Tibial nerve (tissue), 4 donors: ENCODE measurements around the gene DNAAF5.

Experiments
- EP300 ChIP-seq, 2 donors: sonication (generic); formaldehyde crosslinking; IDR thresholded peaks; one replicate each; pipeline ENCODE4 v1.6.1; 2017; ENCODE audit warnings: antibody characterized with exemption in 2 of 2, mild to moderate bottlenecking in 1 of 2
- POLR2A ChIP-seq, 2 donors: fragments of 450-650 bp; IDR thresholded peaks; one replicate each; pipeline ENCODE4 v1.6.1; 2017; ENCODE audit warnings: antibody characterized with exemption in 2 of 2, mild to moderate bottlenecking in 2 of 2, moderate library complexity in 2 of 2
- TF ChIP-seq, protein P1 (sequence below), 5 experiments: fragments of 200-600 bp in 3 of 5; fragments of 450-650 bp in 2 of 5; sonication (generic) in 3 of 5; IDR thresholded peaks; one replicate each; pipeline ENCODE4 v1.5.1; 2016 to 2019; ENCODE audit warnings: antibody characterized with exemption in 5 of 5, mild to moderate bottlenecking in 3 of 5, moderate library complexity in 2 of 5

DNA sequence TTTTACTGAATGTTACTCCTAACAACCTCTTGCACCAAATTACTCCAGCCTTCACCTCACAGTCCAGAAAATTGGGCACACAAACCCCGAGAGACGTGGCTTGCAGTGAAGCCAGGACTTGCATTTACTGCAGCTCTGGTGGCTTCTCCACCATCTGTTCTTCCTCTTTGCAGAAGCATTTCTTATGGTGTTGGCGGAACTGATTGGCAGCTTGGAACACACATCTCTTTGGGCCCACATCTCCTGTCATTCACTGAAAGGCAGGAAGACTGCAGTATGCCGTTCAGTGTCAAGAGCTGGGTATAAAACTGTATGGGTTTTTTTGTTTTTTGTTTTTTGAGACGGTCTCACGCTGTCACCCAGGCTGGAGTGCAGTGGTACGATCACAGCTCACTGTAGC, 38.9 kb downstream of the DNAAF5 start:
- TF ChIP-seq, protein P1, sequence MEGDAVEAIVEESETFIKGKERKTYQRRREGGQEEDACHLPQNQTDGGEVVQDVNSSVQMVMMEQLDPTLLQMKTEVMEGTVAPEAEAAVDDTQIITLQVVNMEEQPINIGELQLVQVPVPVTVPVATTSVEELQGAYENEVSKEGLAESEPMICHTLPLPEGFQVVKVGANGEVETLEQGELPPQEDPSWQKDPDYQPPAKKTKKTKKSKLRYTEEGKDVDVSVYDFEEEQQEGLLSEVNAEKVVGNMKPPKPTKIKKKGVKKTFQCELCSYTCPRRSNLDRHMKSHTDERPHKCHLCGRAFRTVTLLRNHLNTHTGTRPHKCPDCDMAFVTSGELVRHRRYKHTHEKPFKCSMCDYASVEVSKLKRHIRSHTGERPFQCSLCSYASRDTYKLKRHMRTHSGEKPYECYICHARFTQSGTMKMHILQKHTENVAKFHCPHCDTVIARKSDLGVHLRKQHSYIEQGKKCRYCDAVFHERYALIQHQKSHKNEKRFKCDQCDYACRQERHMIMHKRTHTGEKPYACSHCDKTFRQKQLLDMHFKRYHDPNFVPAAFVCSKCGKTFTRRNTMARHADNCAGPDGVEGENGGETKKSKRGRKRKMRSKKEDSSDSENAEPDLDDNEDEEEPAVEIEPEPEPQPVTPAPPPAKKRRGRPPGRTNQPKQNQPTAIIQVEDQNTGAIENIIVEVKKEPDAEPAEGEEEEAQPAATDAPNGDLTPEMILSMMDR (IDR thresholded peaks at IDR 0.05): no peak
- no peak for TF ChIP-seq POLR2A (IDR thresholded peaks at IDR 0.05)
- TF ChIP-seq EP300 (IDR thresholded peaks at IDR 0.05): no peak
